PC-9 (cell line): ENCODE measurements around the gene EIF5B.

Experiments
- CTCF ChIP-seq: fragments of 200-600 bp; sonication (generic); conservative IDR thresholded peaks from 2 replicates; pipeline ENCODE4 v1.6.1; 2017; ENCODE audit warnings: mixed run types, antibody characterized with exemption, mild to moderate bottlenecking, moderate library complexity
- EZH2 ChIP-seq: fragments of 200-600 bp; sonication (generic); IDR thresholded peaks from 2 replicates; pipeline ENCODE4 v1.8.0; 2017; ENCODE audit warnings: antibody characterized with exemption, low read depth

DNA sequence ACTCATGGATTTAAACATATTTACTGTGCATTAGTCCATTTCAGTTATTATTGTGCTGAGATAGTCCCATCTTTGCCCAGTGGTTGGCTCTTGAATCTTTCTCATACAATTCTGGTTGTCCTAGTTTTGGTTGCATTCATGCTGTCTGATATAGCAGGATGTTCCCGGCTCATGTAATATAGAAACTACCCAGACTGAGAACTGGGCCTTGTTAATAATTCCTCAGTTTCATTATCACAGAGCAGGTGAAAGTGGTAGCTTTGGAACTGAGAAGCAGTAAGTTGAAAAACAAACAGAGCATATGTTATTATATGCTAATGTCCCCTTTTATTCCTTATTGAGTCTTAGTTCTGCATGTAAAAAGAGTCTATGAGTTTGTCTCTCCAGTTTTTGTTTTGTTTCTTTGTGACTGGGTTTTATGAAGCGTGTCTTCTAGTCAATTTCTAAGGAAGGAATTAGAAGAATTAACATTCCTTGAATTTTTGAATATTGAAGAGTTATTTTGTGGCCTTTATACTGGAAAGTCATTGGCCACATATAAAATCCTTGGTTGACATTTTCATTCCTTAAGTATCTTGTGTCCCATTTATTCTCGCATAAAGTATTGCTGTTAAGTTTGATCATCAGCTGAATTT is 43.3 kb downstream of the EIF5B start:
- TF ChIP-seq CTCF, result no peak
- TF ChIP-seq EZH2, result no peak
